K562 (cell line): ENCODE data around the gene NUTM1. TPM values are rescaled to one million over a fixed set of nuclear protein-coding genes. Genes with fewer than 3 reads are reported as not detected.

Experiments
- E2F8 ChIP-seq: fragments of 450-650 bp; IDR thresholded peaks from 2 replicates; pipeline ENCODE4 v1.7.1; 2018; ENCODE audit warnings: mild to moderate bottlenecking, low read depth; ENCODE audit not compliant: partially characterized antibody
- GTF2F1 ChIP-seq: IDR thresholded peaks from 2 replicates; pipeline ENCODE4 v1.6.1; 2011; ENCODE audit warnings: low read depth, low read length, improper control_type of control experiment
- NFE2L1 ChIP-seq: fragments of 450-650 bp; IDR thresholded peaks from 2 replicates; pipeline ENCODE4 v1.6.1; 2016; ENCODE audit warnings: missing genetic modification characterization, low read depth, mild to moderate bottlenecking, missing compliant biosample characterization, moderate library complexity, borderline replicate concordance
- NONO ChIP-seq, 2 experiments: fragments of 200-400 bp in 1 of 2; fragments of 450-650 bp in 1 of 2; formaldehyde crosslinking in 1 of 2; IDR thresholded peaks; 2 replicates each; pipeline ENCODE4 v1.6.1; 2017; ENCODE audit warnings: low read depth in 2 of 2, mild to moderate bottlenecking in 2 of 2, moderate library complexity in 2 of 2, low read length in 1 of 2
- POLR2B ChIP-seq: fragments of 450-650 bp; IDR thresholded peaks from 2 replicates; pipeline ENCODE4 v1.6.1; 2018; ENCODE audit warnings: low read depth; ENCODE audit not compliant: partially characterized antibody
- POLR2H ChIP-seq: IDR thresholded peaks from 2 replicates; pipeline ENCODE4 v1.6.1; 2016; ENCODE audit warnings: missing genetic modification characterization, low read depth, mild to moderate bottlenecking, control low read depth, missing compliant biosample characterization, moderate library complexity
- RAD21 ChIP-seq, 2 experiments: fragments of 250-450 bp in 1 of 2; fragments of 450-650 bp in 1 of 2; sonication (Bioruptor Pico) in 1 of 2; formaldehyde crosslinking in 1 of 2; IDR thresholded peaks in 1 of 2; conservative IDR thresholded peaks in 1 of 2; 2 replicates each; pipeline versions ENCODE4 v1.4.0 to v1.8.0; 2020 to 2022; ENCODE audit warnings: mild to moderate bottlenecking in 2 of 2, moderate library complexity in 1 of 2
- RB1 ChIP-seq: fragments of 450-650 bp; IDR thresholded peaks from 2 replicates; pipeline ENCODE4 v1.6.1; 2017; ENCODE audit warnings: low read depth, mild to moderate bottlenecking
- SIN3A ChIP-seq, 2 experiments: fragments of 150-350 bp in 1 of 2; IDR thresholded peaks; 2 replicates each; pipeline ENCODE4 v1.6.1; 2011 to 2016; ENCODE audit warnings: borderline replicate concordance in 2 of 2, low read depth in 2 of 2, low read length in 2 of 2, mild to moderate bottlenecking in 2 of 2, moderate library complexity in 2 of 2; ENCODE audit not compliant: control insufficient read depth in 1 of 2
- SMARCB1 ChIP-seq: IDR thresholded peaks from 2 replicates; pipeline ENCODE4 v1.6.1; 2011; ENCODE audit warnings: improper control_type of control experiment, low read depth; ENCODE audit not compliant: insufficient read length
- U2AF2 ChIP-seq: fragments of 200-400 bp; formaldehyde crosslinking; optimal IDR thresholded peaks from 2 replicates; pipeline ENCODE3; 2017; ENCODE audit warnings: low read depth, mild to moderate bottlenecking, low read length
- ZBTB40 ChIP-seq, 2 experiments: fragments of 450-650 bp in 1 of 2; sonication (generic) in 1 of 2; formaldehyde crosslinking in 1 of 2; IDR thresholded peaks; 2 replicates each; pipeline versions ENCODE4 v1.7.1 to v1.9.0; 2016 to 2022; ENCODE audit warnings: inconsistent platforms in 1 of 2, mild to moderate bottlenecking in 1 of 2, missing genetic modification reagents in 1 of 2
- ZNF239 ChIP-seq: fragments of 250-450 bp; sonication (Bioruptor Pico); IDR thresholded peaks from 2 replicates; pipeline ENCODE4 v1.4.0; 2020; ENCODE audit warnings: mild to moderate bottlenecking
- polyA plus RNA-seq, 8 experiments: library from polyadenylated mRNA; depleted of rRNA in 4 of 8; stranded (reverse) in 5 of 8; unstranded in 3 of 8; fragments of >200 nt; fragmentation: Nextera tagmentation in 2 of 8; fragmentation: Illumina TruSeq in 1 of 8; extraction: Ambion mirVana in 2 of 8; extraction: Trizol in 1 of 8; gene quantifications; 2 replicates each; pipeline versions ENCODE4 v1.2.1 to v1.2.3, GENCODE V29; 2011 to 2014; ENCODE audit warnings: inconsistent platforms in 1 of 8, missing spikeins in 1 of 8
- total RNA-seq, 7 experiments: library from RNA; depleted of rRNA in 6 of 7; stranded (reverse); fragments of >200 nt in 6 of 7; fragmentation: Illumina TruSeq in 2 of 7; extraction: Trizol in 2 of 7; gene quantifications; 2 replicates each; pipeline versions ENCODE4 v1.2.1 to v1.2.3, GENCODE V29; 2011 to 2021; ENCODE audit warnings: low replicate concordance in 1 of 7

The NUTM1 gene
- total and polyA plus RNA-seq, 9 of the 15 experiments (the other 6 are each of a cell fraction or from before 2014, with no cell fraction given): 0.01 to 0.05 (median 0.04) TPM; not detected in 4

GRCh38 chr15:34367101-34368081 lies 24.3 kb downstream of the NUTM1 start, which contains the start of gene LPCAT4 (continued):
- TF ChIP-seq POLR2H (tag): no peak
- TF ChIP-seq RB1: peak; percentile 86
- peak in 1 of 2 experiments; percentile 38; a peak in 2 of 4 replicates for TF ChIP-seq SIN3A (IDR thresholded peaks at IDR 0.05; ENCODE audit: borderline replicate concordance in 2 of 2, control insufficient read depth in 1 of 2, low read depth in 2 of 2, low read length in 2 of 2)
- peak; percentile 22 for TF ChIP-seq E2F8
- no peak for TF ChIP-seq ZNF239 (CRISPR knock-in tag)
- peak; percentile 21; the same call in 1 of the 2 replicates for TF ChIP-seq ZBTB40 (IDR thresholded peaks at IDR 0.05)
- no peak for TF ChIP-seq ZBTB40 (CRISPR knock-in tag; IDR thresholded peaks at IDR 0.05)
- peak; percentile 27 to 61; a peak in 2 of 4 replicates for TF ChIP-seq NONO (IDR thresholded peaks at IDR 0.05; ENCODE audit: low read depth in 2 of 2, low read length in 1 of 2)
- no peak for TF ChIP-seq NFE2L1 (tag)
- TF ChIP-seq SMARCB1: no peak
- peak; percentile 49 for TF ChIP-seq POLR2B
- peak; percentile 85 to 89 for TF ChIP-seq RAD21 (CRISPR knock-in tag; conservative IDR thresholded peaks at IDR 0.05 in 1 of 2, IDR thresholded peaks at IDR 0.05 in 1 of 2)
- 0 out of 2 replicates have a peak, but pooled peaks have one; percentile 17 for TF ChIP-seq GTF2F1
- no peak for TF ChIP-seq U2AF2
